Lower leg skin (tissue), 3 donors: Measurements from ENCODE around the gene CTDSPL.

Experiments used
- CTCF ChIP-seq, 3 donors: fragments of 450-650 bp; IDR thresholded peaks; one replicate each; pipeline ENCODE4 v1.5.1; 2016; ENCODE audit warnings: antibody characterized with exemption in 3 of 3, mild to moderate bottlenecking in 3 of 3, moderate library complexity in 2 of 3
- POLR2A ChIP-seq, 2 donors: fragments of 450-650 bp; IDR thresholded peaks; one replicate each; pipeline ENCODE4 v1.6.1; 2016 to 2017; ENCODE audit warnings: antibody characterized with exemption in 2 of 2, mild to moderate bottlenecking in 1 of 2, moderate library complexity in 1 of 2

GRCh38 chr3:38018296-38019266, 156.9 kb downstream of the CTDSPL start:
- TF ChIP-seq CTCF (IDR thresholded peaks at IDR 0.05) = no peak
- TF ChIP-seq POLR2A (IDR thresholded peaks at IDR 0.05) = no peak
